ENCODE measurements around the gene IL16.

The IL16 gene

GRCh38 chr15:81165535-81165934 is 31.1 kb upstream of the IL16 start:
- H3K4me3 ChIP-seq (IDR thresholded peaks at IDR 0.05; ENCODE audit: insufficient read depth, low read depth, low read length) = no peak overlapping the region
- H3K36me3 ChIP-seq (ENCODE audit: insufficient read depth) = no peaks in the 10 kb centered on the region
- no peak overlapping the region for H3K9ac ChIP-seq
- no peaks in the 10 kb centered on the region for H3K27me3 ChIP-seq (ENCODE audit: insufficient read depth, low read depth)
- no peak overlapping the region for H2AFZ ChIP-seq (ENCODE audit: low read depth)
- TF ChIP-seq CTCF (conservative IDR thresholded peaks at IDR 0.05; ENCODE audit: low read depth, low read length) = no peak
- no peaks in the 10 kb centered on the region for H3K79me2 ChIP-seq (ENCODE audit: insufficient read depth, low read depth)
- H4K20me1 ChIP-seq (ENCODE audit: insufficient read depth) = no peaks in the 10 kb centered on the region
- no peaks in the 10 kb centered on the region for H3K4me1 ChIP-seq (ENCODE audit: low read depth, poor library complexity, severe bottlenecking)
- H3K4me2 ChIP-seq = no peak overlapping the region
- no peak overlapping the region for H3K27ac ChIP-seq

GRCh38 chr15:81166636-81167305 is 29.9 kb upstream of the IL16 start:
- TF ChIP-seq CTCF (conservative IDR thresholded peaks at IDR 0.05; ENCODE audit: low read depth, low read length) = no peak
- Histone ChIP-seq H3K27me3 (ENCODE audit: insufficient read depth, low read depth) (no peaks in the 10 kb centered on the region), H3K4me3 (IDR thresholded peaks at IDR 0.05; ENCODE audit: insufficient read depth, low read depth, low read length) (no peak overlapping the region), H3K4me1 (ENCODE audit: low read depth, poor library complexity, severe bottlenecking) (no peaks in the 10 kb centered on the region), H3K4me2 (no peak overlapping the region), H2AFZ (ENCODE audit: low read depth) (no peak overlapping the region), H3K79me2 (ENCODE audit: insufficient read depth, low read depth) (no peaks in the 10 kb centered on the region), H3K9ac (no peak overlapping the region), H3K36me3 (ENCODE audit: insufficient read depth) (no peaks in the 10 kb centered on the region), H3K27ac (no peak overlapping the region), H4K20me1 (ENCODE audit: insufficient read depth) (no peaks in the 10 kb centered on the region)

- H3K27ac ChIP-seq = no peak overlapping the region
- no peaks in the 10 kb centered on the region for H3K36me3 ChIP-seq (ENCODE audit: insufficient read depth)
- H2AFZ ChIP-seq (ENCODE audit: low read depth) = no peak overlapping the region
- H3K27me3 ChIP-seq (ENCODE audit: insufficient read depth, low read depth) = no peaks in the 10 kb centered on the region
- no peaks in the 10 kb centered on the region for H3K4me1 ChIP-seq (ENCODE audit: low read depth, poor library complexity, severe bottlenecking)
- H3K79me2 ChIP-seq (ENCODE audit: insufficient read depth, low read depth) = no peaks in the 10 kb centered on the region
- H3K4me3 ChIP-seq (IDR thresholded peaks at IDR 0.05; ENCODE audit: insufficient read depth, low read depth, low read length) = no peak overlapping the region
- no peak overlapping the region for H3K4me2 ChIP-seq
- H3K9ac ChIP-seq = no peak overlapping the region
- H4K20me1 ChIP-seq (ENCODE audit: insufficient read depth) = no peaks in the 10 kb centered on the region
- no peak for TF ChIP-seq CTCF (conservative IDR thresholded peaks at IDR 0.05; ENCODE audit: low read depth, low read length)
Measured at GRCh38 chr15:81168131-81168526, 28.6 kb upstream of the IL16 start.

- Histone ChIP-seq H3K27ac (no peak overlapping the region), H4K20me1 (ENCODE audit: insufficient read depth) (no peaks in the 10 kb centered on the region), H3K4me2 (no peak overlapping the region), H3K4me3 (IDR thresholded peaks at IDR 0.05; ENCODE audit: insufficient read depth, low read depth, low read length) (no peak overlapping the region), H2AFZ (ENCODE audit: low read depth) (no peak overlapping the region), H3K79me2 (ENCODE audit: insufficient read depth, low read depth) (no peaks in the 10 kb centered on the region), H3K36me3 (ENCODE audit: insufficient read depth) (no peaks in the 10 kb centered on the region), H3K27me3 (ENCODE audit: insufficient read depth, low read depth) (no peaks in the 10 kb centered on the region), H3K9ac (no peak overlapping the region), H3K4me1 (ENCODE audit: low read depth, poor library complexity, severe bottlenecking) (no peaks in the 10 kb centered on the region)
- no peak for TF ChIP-seq CTCF (conservative IDR thresholded peaks at IDR 0.05; ENCODE audit: low read depth, low read length)
Measured at GRCh38 chr15:81168644-81169043, 28.0 kb upstream of the IL16 start.
